OCI-LY3 (cell line): ENCODE data around the gene TADA3.

ENCODE experiments used
- EZH2phosphoT487 ChIP-seq: fragments of 200-600 bp; shearing (Covaris generic); IDR thresholded peaks from 2 replicates; pipeline ENCODE4 v1.6.1; 2018; ENCODE audit warnings: antibody characterized with exemption, mixed run types, low read depth
- TF ChIP-seq, protein P1 (sequence below): fragments of 200-600, 300-600 bp; sonication (generic); IDR thresholded peaks from 2 replicates; pipeline ENCODE4 v1.5.1; 2014; ENCODE audit warnings: antibody characterized with exemption, low read length, low read depth

DNA sequence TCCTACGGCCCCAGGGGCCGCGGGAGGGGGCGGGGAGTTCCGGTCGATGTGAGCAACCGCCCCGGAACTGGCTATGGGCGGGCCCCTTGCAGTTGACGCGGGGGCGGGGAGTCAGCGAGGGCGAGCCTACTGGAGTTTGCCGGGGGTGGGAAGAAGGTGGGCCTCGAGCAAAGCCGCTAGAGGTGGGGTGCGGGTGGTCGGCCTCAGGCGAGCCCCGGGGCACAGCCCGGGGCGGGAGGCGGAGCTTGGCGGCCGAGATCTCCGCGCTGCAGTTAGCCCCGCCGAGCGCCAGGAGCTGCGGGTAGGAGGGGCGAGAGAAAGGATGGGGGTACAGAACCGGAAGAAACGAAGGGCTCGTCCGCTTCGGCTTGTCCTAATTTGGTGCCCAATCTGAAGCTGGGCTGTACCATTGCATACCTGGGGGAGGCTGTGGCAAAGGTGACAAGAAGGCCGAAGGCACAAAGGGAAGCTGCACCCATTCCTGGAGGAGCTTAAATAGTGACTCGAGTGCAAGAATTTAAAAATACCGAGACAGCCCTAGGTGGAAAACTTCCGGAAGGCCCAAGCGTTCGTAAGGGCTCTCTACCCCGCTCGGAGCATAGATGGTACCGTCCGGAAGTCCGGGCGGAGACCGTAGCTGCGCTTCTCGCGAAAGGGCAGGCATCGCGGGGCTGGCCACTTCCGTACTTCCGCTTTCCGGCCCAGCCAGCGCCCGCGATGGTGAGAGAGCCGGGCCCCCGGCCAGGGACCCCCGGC is at the start of gene TADA3, which contains the start of gene ARPC4:
- TF ChIP-seq, protein P1, sequence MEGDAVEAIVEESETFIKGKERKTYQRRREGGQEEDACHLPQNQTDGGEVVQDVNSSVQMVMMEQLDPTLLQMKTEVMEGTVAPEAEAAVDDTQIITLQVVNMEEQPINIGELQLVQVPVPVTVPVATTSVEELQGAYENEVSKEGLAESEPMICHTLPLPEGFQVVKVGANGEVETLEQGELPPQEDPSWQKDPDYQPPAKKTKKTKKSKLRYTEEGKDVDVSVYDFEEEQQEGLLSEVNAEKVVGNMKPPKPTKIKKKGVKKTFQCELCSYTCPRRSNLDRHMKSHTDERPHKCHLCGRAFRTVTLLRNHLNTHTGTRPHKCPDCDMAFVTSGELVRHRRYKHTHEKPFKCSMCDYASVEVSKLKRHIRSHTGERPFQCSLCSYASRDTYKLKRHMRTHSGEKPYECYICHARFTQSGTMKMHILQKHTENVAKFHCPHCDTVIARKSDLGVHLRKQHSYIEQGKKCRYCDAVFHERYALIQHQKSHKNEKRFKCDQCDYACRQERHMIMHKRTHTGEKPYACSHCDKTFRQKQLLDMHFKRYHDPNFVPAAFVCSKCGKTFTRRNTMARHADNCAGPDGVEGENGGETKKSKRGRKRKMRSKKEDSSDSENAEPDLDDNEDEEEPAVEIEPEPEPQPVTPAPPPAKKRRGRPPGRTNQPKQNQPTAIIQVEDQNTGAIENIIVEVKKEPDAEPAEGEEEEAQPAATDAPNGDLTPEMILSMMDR = no peak
- TF ChIP-seq EZH2phosphoT487 = no peak
